Measurements from ENCODE around the gene CTDSP2. TPM values are rescaled to one million over a fixed set of nuclear protein-coding genes. Genes with fewer than 3 reads are reported as not detected.

CTDSP2 gene
- total RNA-seq, 2 donors from 2014 or later: 170 to 222 TPM

DNA sequence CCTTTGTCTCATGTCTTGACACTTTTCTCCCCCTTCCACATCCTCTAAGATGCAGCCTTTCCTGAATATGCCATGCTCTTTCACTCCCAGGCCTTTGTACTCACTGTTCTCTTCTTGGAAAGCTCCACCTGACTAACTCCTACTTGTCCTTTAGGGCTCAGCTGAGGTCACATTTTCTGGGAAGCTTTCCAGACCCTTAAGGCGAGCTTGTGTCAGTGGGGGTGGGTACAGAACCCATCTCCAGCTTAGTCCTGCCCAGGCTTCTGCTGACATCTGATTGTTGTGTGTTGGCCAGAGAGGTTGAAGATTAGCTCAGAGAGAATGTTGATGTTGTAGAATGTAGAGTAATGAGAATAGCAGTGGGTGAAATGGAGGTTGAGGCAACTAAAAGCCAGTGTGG, 66.8 kb downstream of the CTDSP2 start:
- H3K4me1 ChIP-seq (ENCODE audit: control insufficient read depth in 1 of 2, low read depth in 2 of 2): peaks cover 12 to 17% of the 10 kb centered on the region in 2 donors
- H3K27me3 ChIP-seq (replicated peaks; ENCODE audit: insufficient read depth): no peaks in the 10 kb centered on the region
- H3K36me3 ChIP-seq: peaks cover 8% of the 10 kb centered on the region
- TF ChIP-seq, protein P1, sequence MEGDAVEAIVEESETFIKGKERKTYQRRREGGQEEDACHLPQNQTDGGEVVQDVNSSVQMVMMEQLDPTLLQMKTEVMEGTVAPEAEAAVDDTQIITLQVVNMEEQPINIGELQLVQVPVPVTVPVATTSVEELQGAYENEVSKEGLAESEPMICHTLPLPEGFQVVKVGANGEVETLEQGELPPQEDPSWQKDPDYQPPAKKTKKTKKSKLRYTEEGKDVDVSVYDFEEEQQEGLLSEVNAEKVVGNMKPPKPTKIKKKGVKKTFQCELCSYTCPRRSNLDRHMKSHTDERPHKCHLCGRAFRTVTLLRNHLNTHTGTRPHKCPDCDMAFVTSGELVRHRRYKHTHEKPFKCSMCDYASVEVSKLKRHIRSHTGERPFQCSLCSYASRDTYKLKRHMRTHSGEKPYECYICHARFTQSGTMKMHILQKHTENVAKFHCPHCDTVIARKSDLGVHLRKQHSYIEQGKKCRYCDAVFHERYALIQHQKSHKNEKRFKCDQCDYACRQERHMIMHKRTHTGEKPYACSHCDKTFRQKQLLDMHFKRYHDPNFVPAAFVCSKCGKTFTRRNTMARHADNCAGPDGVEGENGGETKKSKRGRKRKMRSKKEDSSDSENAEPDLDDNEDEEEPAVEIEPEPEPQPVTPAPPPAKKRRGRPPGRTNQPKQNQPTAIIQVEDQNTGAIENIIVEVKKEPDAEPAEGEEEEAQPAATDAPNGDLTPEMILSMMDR (IDR thresholded peaks at IDR 0.05): no peak
- no peaks in the 10 kb centered on the region for H3K9me3 ChIP-seq
- no peak for ATAC-seq (ENCODE audit: insufficient number of reproducible peaks, low FRiP score, low read depth)
- no peak overlapping the region for H3K27ac ChIP-seq
- DNase-seq (ENCODE audit: low spot score): no peak
- H3K4me3 ChIP-seq: no peak overlapping the region

DNA sequence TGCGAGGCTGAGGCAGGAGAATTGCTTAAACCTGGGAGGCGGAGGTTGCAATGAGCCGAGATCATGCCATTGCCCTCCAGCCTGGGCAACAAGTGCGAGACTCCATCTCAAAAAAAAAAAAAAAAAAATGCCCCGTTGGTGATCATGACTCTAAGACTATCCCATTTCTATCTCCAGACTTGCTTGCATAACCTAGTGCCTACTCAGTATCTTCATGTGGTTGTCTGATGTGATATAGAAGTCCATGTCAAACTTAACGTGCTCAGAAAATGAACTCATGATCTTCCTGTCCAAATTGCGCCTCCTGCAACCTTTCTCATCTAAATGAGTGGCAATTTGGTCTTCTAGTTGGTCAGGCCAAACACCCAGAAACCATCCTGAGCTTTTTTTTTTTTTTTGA, 68.6 kb downstream of the CTDSP2 start:
- DNase-seq (ENCODE audit: low spot score) (no peak), ATAC-seq (ENCODE audit: insufficient number of reproducible peaks, low FRiP score, low read depth) (no peak)
- Histone ChIP-seq H3K27me3 (replicated peaks; ENCODE audit: insufficient read depth) (no peaks in the 10 kb centered on the region), H3K4me3 (no peak overlapping the region), H3K36me3 (peaks cover 8% of the 10 kb centered on the region), H3K4me1 (ENCODE audit: control insufficient read depth in 1 of 2, low read depth in 2 of 2) (peaks cover 8 to 18% of the 10 kb centered on the region in 2 donors), H3K9me3 (no peaks in the 10 kb centered on the region), H3K27ac (no peak overlapping the region)
- TF ChIP-seq, protein P1 (IDR thresholded peaks at IDR 0.05): no peak

DNA sequence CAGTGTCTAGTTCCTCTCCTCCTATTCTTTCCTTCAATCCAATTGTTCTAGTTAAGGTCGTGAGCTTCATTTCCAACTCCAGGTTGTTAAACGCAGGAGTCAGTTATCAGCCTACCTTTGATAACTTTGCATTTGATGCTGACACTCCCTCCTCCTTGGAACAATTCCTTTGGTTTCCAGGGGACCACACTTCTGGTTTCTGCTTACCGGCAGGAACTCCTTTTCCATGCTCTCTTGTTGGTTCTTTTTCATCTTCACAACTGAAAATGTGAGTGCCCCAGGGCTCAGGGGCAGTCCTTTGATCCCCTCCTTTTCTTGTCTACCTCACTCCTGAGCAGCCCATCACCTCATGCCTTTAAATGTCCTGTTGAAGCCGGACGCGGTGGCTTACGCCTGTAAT, 69.2 kb downstream of the CTDSP2 start:
- Histone ChIP-seq H3K36me3 (peaks cover 8% of the 10 kb centered on the region), H3K27ac (no peak overlapping the region), H3K4me3 (no peak overlapping the region), H3K4me1 (ENCODE audit: control insufficient read depth in 1 of 2, low read depth in 2 of 2) (peaks cover 9 to 18% of the 10 kb centered on the region in 2 donors), H3K27me3 (replicated peaks; ENCODE audit: insufficient read depth) (no peaks in the 10 kb centered on the region), H3K9me3 (no peaks in the 10 kb centered on the region)
- DNase-seq (ENCODE audit: low spot score): no peak
- TF ChIP-seq, protein P1 (IDR thresholded peaks at IDR 0.05): no peak
- ATAC-seq (ENCODE audit: insufficient number of reproducible peaks, low FRiP score, low read depth): no peak

DNA sequence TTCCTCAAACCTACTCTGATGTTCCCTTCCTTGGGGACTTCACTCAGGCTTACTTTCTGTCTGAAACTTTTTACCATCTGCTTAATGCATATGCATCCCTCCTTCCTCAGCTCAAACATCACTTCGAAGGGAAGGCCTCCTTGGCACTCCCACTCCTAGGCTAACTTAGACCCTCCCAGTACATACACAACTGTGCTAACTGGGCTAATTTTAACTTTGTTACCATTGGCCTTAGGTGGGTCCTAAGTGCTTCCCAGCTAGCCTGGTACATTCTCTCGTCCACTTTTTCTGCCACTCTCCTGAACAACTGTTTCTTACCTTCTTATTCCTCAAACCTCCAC, 70.3 kb downstream of the CTDSP2 start:
- Histone ChIP-seq H3K4me3 (no peak overlapping the region), H3K4me1 (ENCODE audit: control insufficient read depth in 1 of 2, low read depth in 2 of 2) (peaks cover 9 to 18% of the 10 kb centered on the region in 2 donors), H3K27ac (no peak overlapping the region), H3K27me3 (replicated peaks; ENCODE audit: insufficient read depth) (no peaks in the 10 kb centered on the region), H3K9me3 (no peaks in the 10 kb centered on the region), H3K36me3 (peaks cover 8% of the 10 kb centered on the region)
- no peak for ATAC-seq (ENCODE audit: insufficient number of reproducible peaks, low FRiP score, low read depth)
- TF ChIP-seq, protein P1 (IDR thresholded peaks at IDR 0.05): no peak
- no peak for DNase-seq (ENCODE audit: low spot score)

DNA sequence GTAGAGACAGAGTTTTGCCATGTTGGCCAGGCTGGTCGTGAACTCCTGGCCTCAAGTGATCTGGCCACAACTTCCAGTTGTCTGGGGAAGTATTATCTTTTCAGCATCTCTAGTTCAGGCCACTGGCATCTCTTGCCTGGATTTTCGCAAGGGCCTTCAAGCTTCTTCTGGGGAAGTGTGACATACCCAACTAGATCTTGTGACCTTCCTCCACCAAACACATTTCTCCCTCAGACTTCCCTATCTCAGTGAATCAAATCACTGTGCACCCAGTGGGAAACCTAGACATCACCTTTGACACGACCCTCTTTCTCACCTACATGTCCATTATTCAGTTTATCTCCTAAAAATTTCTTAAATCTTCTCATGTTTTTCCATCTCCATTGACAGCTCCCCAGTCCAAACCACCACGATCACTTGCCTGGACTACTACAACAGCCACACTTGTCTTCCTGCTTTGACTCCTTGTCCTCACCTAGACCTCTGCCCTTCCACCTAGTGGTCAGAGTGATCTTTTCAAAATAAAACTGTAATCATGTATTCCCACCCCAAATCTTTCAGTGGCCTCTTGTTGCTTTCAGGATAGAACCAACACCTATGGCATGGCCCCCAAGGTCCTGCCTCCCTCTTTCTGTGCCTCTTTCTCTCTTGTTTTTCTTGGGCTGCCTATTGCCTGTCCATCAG, 70.8 kb downstream of the CTDSP2 start:
- ATAC-seq (ENCODE audit: insufficient number of reproducible peaks, low FRiP score, low read depth): no peak

More for the DNA sequence above, 70.8 kb downstream of the CTDSP2 start:
- Histone ChIP-seq H3K4me3 (no peak overlapping the region), H3K9me3 (no peaks in the 10 kb centered on the region), H3K27ac (no peak overlapping the region), H3K4me1 (ENCODE audit: control insufficient read depth in 1 of 2, low read depth in 2 of 2) (peaks cover 9 to 24% of the 10 kb centered on the region in 2 donors), H3K27me3 (replicated peaks; ENCODE audit: insufficient read depth) (no peaks in the 10 kb centered on the region), H3K36me3 (peaks cover 8% of the 10 kb centered on the region)
- TF ChIP-seq, protein P1 (IDR thresholded peaks at IDR 0.05): no peak
- DNase-seq (ENCODE audit: low spot score): no peak
